Measurements from ENCODE around the gene MLXIP.

- TF ChIP-seq KDM6A (CRISPR knock-in tag; IDR thresholded peaks at IDR 0.05; ENCODE audit: low read depth) = no peak
- TF ChIP-seq REST (IDR thresholded peaks at IDR 0.05; ENCODE audit: borderline replicate concordance in 1 of 2, low read depth in 1 of 2, low read length in 2 of 2) = no peak
- TF ChIP-seq GABPA (IDR thresholded peaks at IDR 0.05; ENCODE audit: low read depth, low read length) = no peak
- TF ChIP-seq GABPA (CRISPR knock-in tag; IDR thresholded peaks at IDR 0.05; ENCODE audit: low read depth) = no peak
- TF ChIP-seq, protein P1, sequence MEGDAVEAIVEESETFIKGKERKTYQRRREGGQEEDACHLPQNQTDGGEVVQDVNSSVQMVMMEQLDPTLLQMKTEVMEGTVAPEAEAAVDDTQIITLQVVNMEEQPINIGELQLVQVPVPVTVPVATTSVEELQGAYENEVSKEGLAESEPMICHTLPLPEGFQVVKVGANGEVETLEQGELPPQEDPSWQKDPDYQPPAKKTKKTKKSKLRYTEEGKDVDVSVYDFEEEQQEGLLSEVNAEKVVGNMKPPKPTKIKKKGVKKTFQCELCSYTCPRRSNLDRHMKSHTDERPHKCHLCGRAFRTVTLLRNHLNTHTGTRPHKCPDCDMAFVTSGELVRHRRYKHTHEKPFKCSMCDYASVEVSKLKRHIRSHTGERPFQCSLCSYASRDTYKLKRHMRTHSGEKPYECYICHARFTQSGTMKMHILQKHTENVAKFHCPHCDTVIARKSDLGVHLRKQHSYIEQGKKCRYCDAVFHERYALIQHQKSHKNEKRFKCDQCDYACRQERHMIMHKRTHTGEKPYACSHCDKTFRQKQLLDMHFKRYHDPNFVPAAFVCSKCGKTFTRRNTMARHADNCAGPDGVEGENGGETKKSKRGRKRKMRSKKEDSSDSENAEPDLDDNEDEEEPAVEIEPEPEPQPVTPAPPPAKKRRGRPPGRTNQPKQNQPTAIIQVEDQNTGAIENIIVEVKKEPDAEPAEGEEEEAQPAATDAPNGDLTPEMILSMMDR (CRISPR knock-in tag; IDR thresholded peaks at IDR 0.05) = no peak
- no peak for TF ChIP-seq SETDB1 (CRISPR knock-in tag; IDR thresholded peaks at IDR 0.05; ENCODE audit: borderline replicate concordance)
- TF ChIP-seq NFIC (IDR thresholded peaks at IDR 0.05; ENCODE audit: low read length) = no peak
- no peak for TF ChIP-seq HNRNPUL1 (IDR thresholded peaks at IDR 0.05; ENCODE audit: low read depth, low read length)
Observed at GRCh38 chr12:122086116-122086515, 7.6 kb downstream of the MLXIP start.
